ENCODE measurements around the gene ITFG1.
"Not testable (repeated sequence)": the region's sequence is repeated elsewhere in the genome, so short reads cannot be mapped to it uniquely, and the experiment has no call there.

The ITFG1 gene

GRCh38 chr16:47324309-47324708 lies 136.6 kb downstream of the ITFG1 start:
- not testable (repeated sequence) for DNase-seq (ENCODE audit: low read depth in 2 of 2)

DNA sequence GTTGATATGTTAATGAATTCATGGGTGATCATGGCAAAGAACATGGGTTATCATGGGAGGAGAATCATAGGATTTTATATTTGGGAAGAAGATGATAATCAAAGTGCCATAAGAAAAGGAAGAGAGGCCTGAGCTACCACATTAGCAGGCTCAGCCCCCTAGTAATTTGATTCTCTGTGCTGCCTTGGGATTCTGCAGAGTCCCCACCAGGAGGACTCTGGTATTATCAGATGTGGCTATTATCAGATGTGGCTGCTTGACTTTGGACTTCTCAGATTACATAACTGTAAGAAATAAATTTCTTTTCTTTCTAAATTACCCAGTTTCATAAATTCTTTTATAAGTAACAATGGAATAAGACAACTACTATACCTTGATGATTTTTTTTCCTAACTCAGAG lies 137.6 kb downstream of the ITFG1 start:
- no peak for DNase-seq (ENCODE audit: low read depth in 2 of 2)

- no peak for DNase-seq (ENCODE audit: low read depth in 2 of 2)
Measured at GRCh38 chr16:47320546-47321310, 140.1 kb downstream of the ITFG1 start.

DNA sequence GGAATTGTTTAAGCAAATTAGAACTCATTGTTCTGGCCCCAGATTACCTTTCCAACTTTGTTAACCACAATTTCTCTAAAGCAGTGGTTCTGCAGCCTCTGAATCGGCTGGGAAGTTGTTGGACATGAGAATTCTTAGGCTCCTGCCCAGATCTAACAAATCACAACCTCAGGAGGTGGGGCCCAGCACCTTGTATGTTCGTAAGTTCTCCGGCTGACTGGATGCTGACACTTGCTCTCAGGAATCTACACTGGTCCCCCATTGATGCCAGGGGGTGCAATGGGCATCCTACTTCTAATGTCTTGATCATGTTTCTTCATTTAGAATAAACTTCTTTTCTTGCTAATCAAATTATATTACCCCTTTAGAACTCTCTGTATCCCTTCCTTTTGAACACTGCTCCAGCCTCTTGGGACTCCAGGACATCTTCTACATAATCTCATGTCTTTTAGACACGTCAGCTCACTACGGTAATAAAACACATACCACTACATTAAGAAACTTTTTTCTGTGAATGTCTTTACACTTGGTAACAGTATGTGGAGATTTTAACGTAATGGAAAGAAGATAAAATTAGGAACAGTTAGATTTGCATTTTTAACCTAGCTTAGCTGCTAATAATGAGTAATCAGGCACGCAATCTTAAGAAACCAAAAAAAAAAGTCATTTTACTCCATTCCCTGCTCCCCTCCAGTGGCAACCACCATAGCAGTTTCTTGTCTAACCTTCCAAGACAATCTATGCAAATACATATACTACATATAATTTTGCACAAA lies 143.2 kb downstream of the ITFG1 start:
- DNase-seq (ENCODE audit: low read depth in 2 of 2), result no peak

DNA sequence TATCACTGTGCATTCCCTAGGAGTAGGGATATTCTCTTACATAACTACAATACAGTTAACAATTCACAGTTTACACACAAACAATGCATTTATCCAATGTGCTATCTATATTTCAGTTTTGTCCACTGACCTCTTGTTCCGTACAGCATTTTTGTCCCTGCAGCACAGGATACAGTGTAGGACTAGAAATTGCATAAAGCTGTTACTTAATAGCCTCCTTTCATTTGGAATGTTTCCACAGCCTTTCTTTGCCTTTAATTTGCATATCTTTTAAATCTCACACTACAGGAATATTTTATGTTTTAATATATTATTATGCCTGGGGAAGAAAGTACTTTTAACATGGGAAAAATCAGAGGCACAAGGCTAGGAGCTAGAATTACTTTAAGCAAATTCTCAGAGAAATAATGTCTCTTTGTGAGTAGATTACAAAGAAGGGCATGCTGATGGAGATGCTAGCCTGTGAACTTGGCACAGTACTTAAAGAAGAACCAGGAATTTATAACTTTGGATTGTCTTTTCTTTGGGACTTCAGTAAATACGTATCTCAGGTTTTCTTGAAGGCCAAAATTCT lies 144.3 kb downstream of the ITFG1 start:
- no peak for DNase-seq (ENCODE audit: low read depth in 2 of 2)

DNA sequence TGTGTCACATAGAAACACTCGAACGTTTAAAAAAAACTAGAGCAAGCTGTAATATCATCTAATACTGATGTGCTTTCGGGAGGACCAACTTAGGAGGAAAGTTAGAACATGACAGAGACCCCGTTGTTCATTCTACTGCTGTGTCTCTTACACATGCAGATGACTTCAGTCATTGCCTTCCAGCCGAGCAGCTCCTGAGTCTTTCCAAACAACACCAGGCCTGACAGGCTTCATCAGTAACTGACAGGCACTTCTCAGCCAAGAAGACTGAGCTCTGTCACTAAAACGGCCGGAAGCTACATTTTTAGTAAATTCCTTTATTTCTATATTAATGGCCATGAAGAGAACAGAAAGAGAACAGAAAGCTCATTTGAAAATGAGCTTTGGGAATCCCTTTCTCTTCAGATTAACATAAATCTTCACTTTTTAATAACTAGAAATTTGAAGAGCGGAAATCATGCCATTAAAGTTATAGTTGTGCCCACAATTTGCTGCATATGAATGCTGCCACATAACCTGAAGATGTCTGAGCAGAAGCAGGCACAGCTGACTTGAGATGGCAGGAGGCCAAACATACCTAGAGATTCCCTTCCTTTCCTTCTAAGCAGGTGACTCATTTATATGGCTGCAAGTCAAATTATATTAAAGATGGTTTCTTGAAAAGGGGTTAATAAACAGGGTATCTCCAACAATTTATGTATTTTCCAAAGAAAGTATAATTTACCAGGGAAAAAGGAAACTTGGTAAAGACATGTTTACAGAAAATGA lies 148.9 kb downstream of the ITFG1 start:
- no peak for DNase-seq (ENCODE audit: low read depth in 2 of 2)

DNA sequence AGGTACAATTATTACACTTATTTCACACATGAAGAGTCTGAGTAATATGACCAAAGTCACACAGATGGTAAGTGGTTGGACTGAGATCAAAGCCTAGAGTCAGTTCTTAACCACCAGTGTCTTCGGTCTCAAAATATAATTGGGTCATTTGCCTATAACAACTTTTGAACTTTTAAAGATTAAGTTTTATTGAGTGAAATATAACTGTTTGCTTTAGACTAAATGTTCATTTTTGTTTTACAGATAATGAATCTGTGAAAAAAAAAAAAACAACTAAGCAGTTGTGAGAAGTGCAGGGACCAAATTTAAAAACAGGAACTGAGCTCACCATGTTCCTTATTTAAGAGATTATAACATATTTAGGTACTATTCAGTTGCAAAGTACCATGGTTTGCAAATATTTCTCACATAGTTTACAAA lies 150.1 kb downstream of the ITFG1 start:
- no peak for DNase-seq (ENCODE audit: low read depth in 2 of 2)

DNA sequence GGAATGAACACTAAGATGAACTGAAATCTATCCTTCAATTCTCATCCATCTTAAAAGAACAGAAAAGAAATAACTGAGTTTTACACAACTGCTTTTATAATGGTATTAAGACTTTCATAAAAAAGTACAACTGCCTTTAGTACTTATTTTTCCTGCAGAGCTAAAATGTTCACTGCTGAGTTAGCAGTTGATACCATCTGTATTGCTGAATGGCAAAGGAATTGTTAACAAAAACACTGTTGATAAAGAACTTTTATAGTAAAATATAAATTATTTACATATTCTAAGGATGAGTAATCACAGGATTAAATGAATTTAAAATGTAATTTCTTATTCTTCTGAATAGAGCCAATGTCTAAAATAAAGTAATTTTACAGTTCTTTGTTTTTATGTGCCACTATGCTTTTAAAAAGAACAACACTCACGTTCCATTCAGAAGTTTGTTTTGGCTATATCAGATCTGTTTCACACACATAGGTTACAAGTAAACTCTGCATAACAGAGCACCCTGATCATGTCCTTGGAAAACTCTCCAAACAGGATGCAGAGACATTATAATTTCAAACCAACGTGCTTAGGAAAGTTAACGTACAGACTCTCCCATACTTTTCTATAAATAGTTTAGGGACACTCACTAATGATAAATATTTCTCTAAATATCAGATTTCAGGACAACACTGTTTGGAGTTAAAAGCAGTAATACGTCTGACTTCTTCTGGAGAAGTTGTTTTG lies 151.1 kb downstream of the ITFG1 start:
- no peak for DNase-seq (ENCODE audit: low read depth in 2 of 2)

DNA sequence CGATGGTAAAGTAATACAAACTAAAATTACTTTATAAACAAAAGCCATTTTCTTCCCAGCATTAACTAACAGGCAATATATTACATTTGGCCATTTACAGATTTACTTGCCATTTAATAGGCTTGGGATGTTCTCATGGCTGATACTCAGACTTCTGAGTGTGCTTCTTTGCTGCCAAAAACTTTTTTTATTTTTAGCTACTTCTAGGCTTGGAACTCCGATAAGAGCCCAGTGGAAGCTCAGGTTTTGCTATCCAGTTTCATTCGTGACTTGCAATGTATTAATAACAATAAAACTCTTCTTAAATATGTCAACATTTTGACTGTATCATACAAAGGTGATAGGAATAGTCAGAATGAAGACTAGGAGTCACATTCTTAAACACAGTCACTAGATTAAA lies 152.3 kb downstream of the ITFG1 start:
- no peak for DNase-seq (ENCODE audit: low read depth in 2 of 2)

DNA sequence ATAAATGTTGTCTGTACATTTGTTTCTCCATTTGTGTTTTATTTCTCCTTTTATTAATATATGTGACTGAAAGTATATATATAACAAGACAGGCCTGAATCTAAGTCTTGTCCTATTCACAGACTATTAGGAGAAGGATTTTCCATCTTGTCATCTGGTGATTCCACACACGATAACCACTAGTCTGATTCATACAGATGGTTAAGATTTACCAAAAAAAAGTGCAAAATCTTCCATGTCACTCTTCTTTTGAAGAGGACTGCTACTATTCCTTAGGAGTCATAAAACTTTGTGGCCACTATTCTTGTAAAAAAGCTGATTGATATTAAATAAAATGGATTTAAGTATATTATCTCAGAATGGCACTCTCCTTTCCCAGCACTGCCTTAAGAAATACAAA lies 156.3 kb downstream of the ITFG1 start:
- DNase-seq (ENCODE audit: low read depth in 2 of 2), result no peak

- DNase-seq (ENCODE audit: low read depth in 2 of 2), result no peak
Measured at GRCh38 chr16:47299587-47299986, 161.3 kb downstream of the ITFG1 start.

DNA sequence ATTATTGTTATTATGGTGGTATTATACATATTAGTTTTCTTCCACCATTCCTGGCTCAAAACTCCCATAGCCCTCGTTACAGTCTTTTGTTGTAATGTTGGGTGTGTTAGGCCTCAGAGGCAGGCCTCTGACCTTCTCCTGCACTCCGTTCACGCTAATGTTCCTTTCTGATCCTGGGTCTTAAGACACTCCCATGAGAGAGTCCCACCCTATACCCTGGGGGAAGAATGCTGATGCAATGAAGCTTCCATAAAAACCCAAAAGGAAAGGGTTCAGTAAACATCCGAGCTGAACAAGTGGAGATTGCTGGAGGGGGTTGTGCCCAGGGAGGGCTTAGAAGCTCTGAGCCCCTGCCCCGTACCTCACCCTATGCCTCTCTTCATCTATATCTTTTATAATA lies 175.9 kb downstream of the ITFG1 start:
- DNase-seq (ENCODE audit: low read depth in 2 of 2), result no peak

GRCh38 chr16:47278306-47278970 lies 182.4 kb downstream of the ITFG1 start:
- DNase-seq (ENCODE audit: low read depth in 2 of 2), result no peak

- DNase-seq (ENCODE audit: low read depth in 2 of 2), result no peak
Measured at GRCh38 chr16:47276522-47276921, 184.3 kb downstream of the ITFG1 start.

- no peak for DNase-seq (ENCODE audit: low read depth in 2 of 2)
Measured at GRCh38 chr16:47262938-47263337, 197.9 kb downstream of the ITFG1 start.

DNA sequence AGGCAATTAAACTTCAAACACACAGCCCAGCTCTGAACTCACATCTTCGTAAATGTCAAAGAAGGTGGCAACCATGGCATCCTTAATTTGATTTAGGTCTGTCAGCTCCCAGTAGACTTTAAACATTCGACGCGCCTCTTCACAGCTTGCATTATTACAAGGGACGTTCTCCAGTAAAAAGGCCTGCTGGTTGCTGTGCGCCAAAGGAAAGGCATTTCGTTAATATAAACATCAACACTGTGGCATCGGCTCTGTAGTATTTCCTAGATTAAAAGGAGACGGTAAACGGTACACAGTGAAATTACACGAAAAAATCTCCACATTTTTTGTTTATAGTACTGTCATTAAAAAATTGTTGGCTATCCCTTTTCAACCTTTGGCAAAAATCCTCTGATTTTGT lies 200.4 kb downstream of the ITFG1 start:
- DNase-seq (ENCODE audit: low read depth in 2 of 2), result no peak

GRCh38 chr16:47258874-47259461 lies 201.9 kb downstream of the ITFG1 start:
- DNase-seq (ENCODE audit: low read depth in 2 of 2), result no peak

DNA sequence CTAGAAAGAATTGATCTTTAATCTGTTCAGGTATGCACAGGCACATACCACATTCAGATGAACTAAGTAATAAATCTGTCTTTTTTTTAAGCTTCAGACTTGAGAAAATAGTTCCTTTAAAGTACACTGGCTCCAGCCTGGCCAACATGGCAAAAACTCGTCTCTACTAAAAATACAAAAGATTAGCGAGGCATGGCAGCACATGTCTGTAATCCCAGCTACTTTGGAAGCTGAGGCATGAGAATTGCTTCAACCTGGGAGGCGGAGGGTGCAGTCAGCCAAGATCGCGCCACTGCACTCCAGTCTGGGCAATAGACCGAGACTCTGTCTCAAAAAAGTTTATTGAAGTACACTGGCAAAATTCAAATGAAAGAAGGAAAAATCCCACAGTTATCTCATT lies 206.1 kb downstream of the ITFG1 start:
- DNase-seq (ENCODE audit: low read depth in 2 of 2), result no peak

DNA sequence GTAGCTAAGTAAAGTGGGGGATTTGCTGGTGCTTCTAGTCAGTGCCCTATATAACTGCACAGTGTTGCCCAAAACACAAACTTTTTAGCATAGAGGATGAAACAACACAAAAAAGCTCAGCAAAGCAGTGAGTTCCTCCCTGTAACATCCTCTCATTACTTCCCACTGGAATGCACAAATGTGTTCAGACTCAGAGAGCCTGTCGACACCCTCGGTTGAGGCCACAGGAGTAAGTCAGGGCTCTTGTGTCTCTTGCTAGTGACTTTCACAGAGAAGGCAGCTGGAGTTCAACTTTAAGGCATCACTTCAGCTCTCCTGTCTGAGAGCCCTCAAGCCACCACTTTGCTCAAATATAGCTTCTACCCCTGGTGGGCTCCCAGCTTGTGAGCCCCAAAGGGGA lies 209.9 kb downstream of the ITFG1 start:
- DNase-seq (ENCODE audit: low read depth in 2 of 2), result no peak

- DNase-seq (ENCODE audit: low read depth in 2 of 2), result no peak
Measured at GRCh38 chr16:47247690-47248089, 213.2 kb downstream of the ITFG1 start.

GRCh38 chr16:47244206-47244605 lies 216.7 kb downstream of the ITFG1 start:
- no peak for DNase-seq (ENCODE audit: low read depth in 2 of 2)

All from stimulated activated CD8-positive, alpha-beta memory T cell treated with anti-CD3 and anti-CD28 coated beads, Interleukin-7, amount 100 ng/mL, for 4 hours (primary cell).